IMR-90 (cell line): ENCODE data around the gene RHOC.

Experiments used
- BHLHE40 ChIP-seq: fragments of 150-350 bp; IDR thresholded peaks from 2 replicates; pipeline ENCODE4 v1.6.1; 2016; ENCODE audit warnings: mild to moderate bottlenecking, low read depth, low read length
- CTCF ChIP-seq: conservative IDR thresholded peaks from 2 replicates; pipeline ENCODE4 v1.5.1; 2012; ENCODE audit warnings: mild to moderate bottlenecking, low read depth, low read length, improper control_type of control experiment
- ELK1 ChIP-seq: fragments of 150-350 bp; IDR thresholded peaks from 2 replicates; pipeline ENCODE4 v1.6.1; 2016; ENCODE audit warnings: low read depth, mild to moderate bottlenecking, low read length, moderate library complexity, borderline replicate concordance
- MAFK ChIP-seq: IDR thresholded peaks from 2 replicates; pipeline ENCODE4 v1.6.1; 2012; ENCODE audit warnings: low read depth, low read length, improper control_type of control experiment
- MAZ ChIP-seq: IDR thresholded peaks from 2 replicates; pipeline ENCODE4 v1.6.1; 2012; ENCODE audit warnings: low read depth, mild to moderate bottlenecking, low read length, improper control_type of control experiment, moderate library complexity, borderline replicate concordance
- POLR2A ChIP-seq: IDR thresholded peaks from 2 replicates; pipeline ENCODE4 v1.6.1; 2012; ENCODE audit warnings: mild to moderate bottlenecking, low read depth, low read length
- SMC3 ChIP-seq: fragments of 150-350 bp; IDR thresholded peaks from 2 replicates; pipeline ENCODE4 v1.6.1; 2016; ENCODE audit warnings: low read depth, mild to moderate bottlenecking, antibody characterized with exemption, low read length, moderate library complexity

- TF ChIP-seq CTCF: no peak
- no peak for TF ChIP-seq BHLHE40
- no peak for TF ChIP-seq ELK1
- TF ChIP-seq MAZ: no peak
- TF ChIP-seq POLR2A: no peak
- no peak for TF ChIP-seq MAFK
- no peak for TF ChIP-seq SMC3
These were observed 30.4 kb downstream of the RHOC start for GRCh38 chr1:112676543-112676942.
